ENCODE data around the gene PRPSAP2. TPM values are rescaled to one million over a fixed set of nuclear protein-coding genes. Genes with fewer than 3 reads are reported as not detected.

PRPSAP2 gene
- polyA plus RNA-seq, 3 donors, result 17.1 to 20.9 (median 20.5) TPM

GRCh38 chr17:18975597-18975996 lies 117.7 kb downstream of the PRPSAP2 start:
- Histone ChIP-seq H2AFZ (ENCODE audit: insufficient read depth, low read depth, low read length, poor library complexity, severe bottlenecking) (no peak overlapping the region), H3K4me2 (replicated peaks; ENCODE audit: extremely low read depth, low read length, poor library complexity, severe bottlenecking) (no peak overlapping the region), H3K79me2 (ENCODE audit: insufficient read depth, low read length) (no peaks in the 10 kb centered on the region), H3K4me3 (replicated peaks in 1 of 3; ENCODE audit: low read depth in 2 of 3, low read length in 3 of 3) (no peak overlapping the region), H3K9me3 (replicated peaks in 1 of 2; ENCODE audit: control insufficient read depth in 1 of 2, insufficient read depth in 1 of 2, low read length in 2 of 2) (no peaks in the 10 kb centered on the region), H3K36me3 (replicated peaks in 1 of 2; ENCODE audit: control insufficient read depth in 1 of 2, insufficient read depth in 2 of 2, low read length in 2 of 2) (no peaks in the 10 kb centered on the region), H3K9ac (ENCODE audit: insufficient read depth, low read length, poor library complexity, severe bottlenecking) (no peak overlapping the region), H3K4me1 (ENCODE audit: control insufficient read depth in 1 of 2, insufficient read depth in 2 of 2, low read length in 2 of 2) (no peaks in the 10 kb centered on the region), H3K27me3 (ENCODE audit: control insufficient read depth in 2 of 2, insufficient read depth in 2 of 2, low read length in 2 of 2) (no peaks in the 10 kb centered on the region), H3K27ac (ENCODE audit: low read depth in 1 of 2, low read length in 2 of 2) (no peak overlapping the region), H4K20me1 (ENCODE audit: insufficient read depth, low read length) (no peaks in the 10 kb centered on the region)
- peaks cover 0 to 2% (median 0%) of the 10 kb centered on the region in 7 donors for H3K9me3 Mint-ChIP-seq
- no peaks in the 10 kb centered on the region for H3K36me3 Mint-ChIP-seq
- no peak for DNase-seq
- WGBS (ENCODE audit: insufficient coverage), result 87% methylated on average over 9 of the region's 13 CpGs
- no peaks in the 10 kb centered on the region for H3K4me1 Mint-ChIP-seq
- no peak overlapping the region for H3K4me3 Mint-ChIP-seq
- intact Hi-C loops (cut with micrococcal nuclease), result loop anchor here in 1 of 2 donors (10.0 kb wide), 1 partner anchor 61 kb away; no protein-coding TSS in a partner anchor
- H3K27me3 Mint-ChIP-seq (ENCODE audit: low read depth in 3 of 3), result peaks cover 0 to 6% (median 4%) of the 10 kb centered on the region in 3 donors
- H3K27ac Mint-ChIP-seq, result no peak overlapping the region
- TF ChIP-seq CTCF (IDR thresholded peaks at IDR 0.05), result no peak

GRCh38 chr17:18976201-18976600 lies 118.3 kb downstream of the PRPSAP2 start:
- no peaks in the 10 kb centered on the region for H3K9me3 ChIP-seq (replicated peaks in 1 of 2; ENCODE audit: control insufficient read depth in 1 of 2, insufficient read depth in 1 of 2, low read length in 2 of 2)
- Mint-ChIP-seq H3K4me3 (no peak overlapping the region), H3K27ac (no peak overlapping the region), H3K36me3 (no peaks in the 10 kb centered on the region), H3K27me3 (ENCODE audit: low read depth in 3 of 3) (peaks cover under 1 to 4% (median 2%) of the 10 kb centered on the region in 3 donors), H3K4me1 (no peaks in the 10 kb centered on the region), H3K9me3 (peaks cover 0 to 2% (median 0%) of the 10 kb centered on the region in 7 donors)
- no peak for DNase-seq
- H3K4me2 ChIP-seq (replicated peaks; ENCODE audit: extremely low read depth, low read length, poor library complexity, severe bottlenecking), result no peak overlapping the region
- 50% methylated on average over 2 of the region's 4 CpGs for WGBS (ENCODE audit: insufficient coverage)
- intact Hi-C loops (cut with micrococcal nuclease), result loop anchor here in 1 of 2 donors (10.0 kb wide), 1 partner anchor 61 kb away; no protein-coding TSS in a partner anchor
- H4K20me1 ChIP-seq (ENCODE audit: insufficient read depth, low read length), result no peaks in the 10 kb centered on the region
- no peak overlapping the region for H3K4me3 ChIP-seq (replicated peaks in 1 of 3; ENCODE audit: low read depth in 2 of 3, low read length in 3 of 3)
- no peak overlapping the region for H3K9ac ChIP-seq (ENCODE audit: insufficient read depth, low read length, poor library complexity, severe bottlenecking)
- no peaks in the 10 kb centered on the region for H3K36me3 ChIP-seq (replicated peaks in 1 of 2; ENCODE audit: control insufficient read depth in 1 of 2, insufficient read depth in 2 of 2, low read length in 2 of 2)
- H2AFZ ChIP-seq (ENCODE audit: insufficient read depth, low read depth, low read length, poor library complexity, severe bottlenecking), result no peak overlapping the region
- no peaks in the 10 kb centered on the region for H3K79me2 ChIP-seq (ENCODE audit: insufficient read depth, low read length)
- H3K27me3 ChIP-seq (ENCODE audit: control insufficient read depth in 2 of 2, insufficient read depth in 2 of 2, low read length in 2 of 2), result no peaks in the 10 kb centered on the region
- H3K4me1 ChIP-seq (ENCODE audit: control insufficient read depth in 1 of 2, insufficient read depth in 2 of 2, low read length in 2 of 2), result no peaks in the 10 kb centered on the region
- no peak overlapping the region for H3K27ac ChIP-seq (ENCODE audit: low read depth in 1 of 2, low read length in 2 of 2)
- no peak for TF ChIP-seq CTCF (IDR thresholded peaks at IDR 0.05)
